Endodermal cell (in vitro differentiated cells): ENCODE results near the gene ELMO3. TPM values are rescaled to one million over a fixed set of nuclear protein-coding genes. Genes with fewer than 3 reads are reported as not detected.

Experiments used
- DNase-seq: peaks from one replicate; pipeline ENCODE4 v3.0.0-alpha.2; 2017
- H3K27ac ChIP-seq: 2 replicates; pipeline ENCODE4 v1.5.1; 2013; ENCODE audit warnings: mild to moderate bottlenecking, low read depth, low read length, moderate library complexity
- H3K27me3 ChIP-seq: 2 replicates; pipeline ENCODE4 v1.6.1; 2013; ENCODE audit warnings: mild to moderate bottlenecking, low read length, moderate library complexity; ENCODE audit not compliant: insufficient read depth, control insufficient read depth, poor library complexity, severe bottlenecking
- H3K36me3 ChIP-seq: 2 replicates; pipeline ENCODE4 v1.7.0; 2013; ENCODE audit warnings: mild to moderate bottlenecking, low read length, moderate library complexity; ENCODE audit not compliant: control insufficient read depth, insufficient read depth
- H3K4me1 ChIP-seq: one replicate; pipeline ENCODE4 v1.7.0; 2013; ENCODE audit warnings: low read length; ENCODE audit not compliant: control insufficient read depth, insufficient read depth
- H3K4me3 ChIP-seq: 2 replicates; pipeline ENCODE4 v1.5.1; 2013; ENCODE audit warnings: mild to moderate bottlenecking, low read length, moderate library complexity
- H3K9ac ChIP-seq: 2 replicates; pipeline ENCODE4 v1.6.1; 2013; ENCODE audit warnings: mild to moderate bottlenecking, low read length, moderate library complexity; ENCODE audit not compliant: poor library complexity, severe bottlenecking; ENCODE audit errors: extremely low read depth
- H3K9me3 ChIP-seq: 2 replicates; pipeline ENCODE4 v1.6.1; 2013; ENCODE audit warnings: mild to moderate bottlenecking, low read length, moderate library complexity; ENCODE audit not compliant: control insufficient read depth
- H3K27ac Mint-ChIP-seq: 2 replicates; pipeline ENCODE4 v1.8.0; 2020; ENCODE audit warnings: mixed read lengths
- H3K27me3 Mint-ChIP-seq: 2 replicates; pipeline ENCODE4 v1.8.0; 2021; ENCODE audit warnings: mild to moderate bottlenecking, mixed read lengths; ENCODE audit not compliant: insufficient read depth
- H3K36me3 Mint-ChIP-seq: 2 replicates; pipeline ENCODE4 v1.8.0; 2020; ENCODE audit warnings: low read depth, mixed read lengths
- H3K4me1 Mint-ChIP-seq: 2 replicates; pipeline ENCODE4 v1.8.0; 2020; ENCODE audit warnings: mixed read lengths
- H3K4me3 Mint-ChIP-seq: 2 replicates; pipeline ENCODE4 v1.8.0; 2020; ENCODE audit warnings: mild to moderate bottlenecking, moderate library complexity, mixed read lengths
- H3K9me3 Mint-ChIP-seq: 2 replicates; pipeline ENCODE4 v1.8.0; 2020; ENCODE audit warnings: mild to moderate bottlenecking, mixed read lengths
- CTCF ChIP-seq: fragments of 200-600 bp; sonication (generic); conservative IDR thresholded peaks from 2 replicates; pipeline ENCODE4 v1.5.0; 2021; ENCODE audit warnings: antibody characterized with exemption, mild to moderate bottlenecking
- WGBS, 2 experiments: methylation state at CpG; one replicate each; pipeline versions ENCODE4 v1.1.5 to v1.1.7; 2013; ENCODE audit warnings: missing lambda C conversion rate in 2 of 2, mixed read lengths in 1 of 2; ENCODE audit not compliant: insufficient coverage in 1 of 2, insufficient read length in 1 of 2; 5-methylcytosine and 5-hydroxymethylcytosine counted together
- total RNA-seq, 2 donors: library from RNA; stranded (reverse); fragmentation: NEBNext Ultra II Directional in 1 of 2; extraction: Animal tissue kit (Norgen Biotek cat#: 25700) in 1 of 2; gene quantifications; 2 replicates in 1 of 2; 3 replicates in 1 of 2; pipeline ENCODE4 v1.2.1, GENCODE V29; 2021

Gene ELMO3
- total RNA-seq, 2 donors from 2014 or later = 5.6 to 6.4 TPM

- WGBS, 2 experiments = 93 to 98% methylated on average over 5 to 12 of the region's 12 CpGs
- peak; percentile 46 for DNase-seq
- no peak overlapping the region for H3K27ac ChIP-seq
- Mint-ChIP-seq H3K27ac (no peak overlapping the region), H3K27me3 (no peaks in the 10 kb centered on the region), H3K4me3 (no peak overlapping the region), H3K9me3 (no peaks in the 10 kb centered on the region), H3K4me1 (peaks cover 12% of the 10 kb centered on the region), H3K36me3 (peaks cover 53% of the 10 kb centered on the region)
- no peak overlapping the region for H3K9ac ChIP-seq
- TF ChIP-seq CTCF = no peak
- H3K4me1 ChIP-seq = no peaks in the 10 kb centered on the region
- no peak overlapping the region for H3K4me3 ChIP-seq
- peaks cover 75% of the 10 kb centered on the region for H3K36me3 ChIP-seq
- no peaks in the 10 kb centered on the region for H3K9me3 ChIP-seq
- H3K27me3 ChIP-seq = no peaks in the 10 kb centered on the region
Measured at GRCh38 chr16:67230809-67231660, 32.1 kb downstream of the ELMO3 start.

- Mint-ChIP-seq H3K4me3 (no peak overlapping the region), H3K4me1 (no peaks in the 10 kb centered on the region), H3K36me3 (peaks cover 77% of the 10 kb centered on the region), H3K27me3 (no peaks in the 10 kb centered on the region), H3K27ac (no peak overlapping the region), H3K9me3 (no peaks in the 10 kb centered on the region)
- DNase-seq = peak; percentile 42
- Histone ChIP-seq H3K27me3 (no peaks in the 10 kb centered on the region), H3K36me3 (peaks cover 92% of the 10 kb centered on the region), H3K4me3 (no peak overlapping the region), H3K9ac (no peak overlapping the region), H3K4me1 (no peaks in the 10 kb centered on the region), H3K27ac (no peak overlapping the region), H3K9me3 (no peaks in the 10 kb centered on the region)
- no peak for TF ChIP-seq CTCF
- 91 to 95% methylated on average over 4 to 6 of the region's 7 CpGs for WGBS, 2 experiments
Measured at GRCh38 chr16:67233596-67233995, 34.7 kb downstream of the ELMO3 start.

GRCh38 chr16:67234180-67234597, 35.3 kb downstream of the ELMO3 start:
- H3K4me1 ChIP-seq = no peaks in the 10 kb centered on the region
- peaks cover 76% of the 10 kb centered on the region for H3K36me3 Mint-ChIP-seq
- no peaks in the 10 kb centered on the region for H3K27me3 Mint-ChIP-seq
- no peak overlapping the region for H3K4me3 ChIP-seq
- H3K4me3 Mint-ChIP-seq = no peak overlapping the region
- H3K4me1 Mint-ChIP-seq = no peaks in the 10 kb centered on the region
- no peak overlapping the region for H3K9ac ChIP-seq
- H3K36me3 ChIP-seq = peaks cover 92% of the 10 kb centered on the region
- DNase-seq = peak; percentile 42
- H3K27ac ChIP-seq = no peak overlapping the region
- H3K9me3 Mint-ChIP-seq = no peaks in the 10 kb centered on the region
- H3K27ac Mint-ChIP-seq = no peak overlapping the region
- no peak for TF ChIP-seq CTCF
- H3K9me3 ChIP-seq = no peaks in the 10 kb centered on the region
- WGBS, 2 experiments = 91 to 96% methylated on average over 5 to 10 of the region's 10 CpGs
- no peaks in the 10 kb centered on the region for H3K27me3 ChIP-seq
